ENCODE measurements around the gene RHEB. TPM values are rescaled to one million over a fixed set of nuclear protein-coding genes. Genes with fewer than 3 reads are reported as not detected.

Gene RHEB
- total RNA-seq, 1 donor from 2014 or later: 94.2 TPM

- Mint-ChIP-seq H3K4me3 (ENCODE audit: unreplicated experiment) (no peak overlapping the region), H3K4me1 (ENCODE audit: unreplicated experiment) (peaks cover 6% of the 10 kb centered on the region), H3K9me3 (ENCODE audit: unreplicated experiment) (no peaks in the 10 kb centered on the region), H3K36me3 (ENCODE audit: low read depth, unreplicated experiment) (no peaks in the 10 kb centered on the region), H3K27ac (ENCODE audit: unreplicated experiment) (no peak overlapping the region), H3K27me3 (ENCODE audit: unreplicated experiment) (peaks cover 2% of the 10 kb centered on the region)
- DNase-seq (ENCODE audit: low spot score): no peak
- TF ChIP-seq CTCF (IDR thresholded peaks at IDR 0.05; ENCODE audit: unreplicated experiment): no peak
Measured at GRCh38 chr7:151433721-151434400, 85.8 kb downstream of the RHEB start.

GRCh38 chr7:151432658-151433521, 86.8 kb downstream of the RHEB start:
- DNase-seq (ENCODE audit: low spot score): no peak
- Mint-ChIP-seq H3K4me1 (ENCODE audit: unreplicated experiment) (peaks cover 8% of the 10 kb centered on the region), H3K27ac (ENCODE audit: unreplicated experiment) (no peak overlapping the region), H3K4me3 (ENCODE audit: unreplicated experiment) (no peak overlapping the region), H3K27me3 (ENCODE audit: unreplicated experiment) (peaks cover 5% of the 10 kb centered on the region), H3K9me3 (ENCODE audit: unreplicated experiment) (no peaks in the 10 kb centered on the region), H3K36me3 (ENCODE audit: low read depth, unreplicated experiment) (no peaks in the 10 kb centered on the region)
- no peak for TF ChIP-seq CTCF (IDR thresholded peaks at IDR 0.05; ENCODE audit: unreplicated experiment)

- Mint-ChIP-seq H3K27ac (ENCODE audit: unreplicated experiment) (no peak overlapping the region), H3K36me3 (ENCODE audit: low read depth, unreplicated experiment) (no peaks in the 10 kb centered on the region), H3K27me3 (ENCODE audit: unreplicated experiment) (peaks cover 7% of the 10 kb centered on the region), H3K4me1 (ENCODE audit: unreplicated experiment) (peaks cover 8% of the 10 kb centered on the region), H3K4me3 (ENCODE audit: unreplicated experiment) (no peak overlapping the region), H3K9me3 (ENCODE audit: unreplicated experiment) (no peaks in the 10 kb centered on the region)
- no peak for TF ChIP-seq CTCF (IDR thresholded peaks at IDR 0.05; ENCODE audit: unreplicated experiment)
- no peak for DNase-seq (ENCODE audit: low spot score)
Measured at GRCh38 chr7:151431768-151432311, 87.9 kb downstream of the RHEB start.

GRCh38 chr7:151431281-151431767, 88.4 kb downstream of the RHEB start:
- TF ChIP-seq CTCF (IDR thresholded peaks at IDR 0.05; ENCODE audit: unreplicated experiment): no peak
- no peaks in the 10 kb centered on the region for H3K36me3 Mint-ChIP-seq (ENCODE audit: low read depth, unreplicated experiment)
- H3K4me1 Mint-ChIP-seq (ENCODE audit: unreplicated experiment): peaks cover 8% of the 10 kb centered on the region
- H3K27ac Mint-ChIP-seq (ENCODE audit: unreplicated experiment): no peak overlapping the region
- no peak overlapping the region for H3K4me3 Mint-ChIP-seq (ENCODE audit: unreplicated experiment)
- DNase-seq (ENCODE audit: low spot score): no peak
- peaks cover 7% of the 10 kb centered on the region for H3K27me3 Mint-ChIP-seq (ENCODE audit: unreplicated experiment)
- no peaks in the 10 kb centered on the region for H3K9me3 Mint-ChIP-seq (ENCODE audit: unreplicated experiment)

Data from endothelial cell (in vitro differentiated cells).